Activated CD4-positive, alpha-beta T cell treated with anti-CD3 and anti-CD28 coated beads, Interleukin-2, amount 50 U/mL, for 1 hour (primary cell): ENCODE measurements around the gene PCDHGA7.
"Not testable (repeated sequence)": the region's sequence is repeated elsewhere in the genome, so short reads cannot be mapped to it uniquely, and the experiment has no call there.

Source experiments
- DNase-seq: peaks from one replicate; pipeline ENCODE4 v3.0.0-alpha.2; 2020

Gene PCDHGA7

GRCh38 chr5:141369994-141370848 is 12.3 kb upstream of the PCDHGA7 start, which contains the start of gene PCDHGB3:
Gene PCDHGB3, plus strand, starts transcription at chr5:141370242. Its CDS starts 153 bp downstream, at chr5:141370395.
- DNase-seq, result peak; percentile 36

GRCh38 chr5:141371572-141372475 is 10.7 kb upstream of the PCDHGA7 start:
- no peak for DNase-seq

- no peak for DNase-seq
Measured at GRCh38 chr5:141373673-141374317, 8.7 kb upstream of the PCDHGA7 start, which contains the start of gene PCDHGA6. Gene PCDHGA6, plus strand, starts transcription at chr5:141373891. Its CDS starts 193 bp downstream, at chr5:141374084.

GRCh38 chr5:141374627-141375026 is 7.9 kb upstream of the PCDHGA7 start:
- DNase-seq, result no peak

- DNase-seq, result not testable (repeated sequence)
Measured at GRCh38 chr5:141375444-141376155, 6.9 kb upstream of the PCDHGA7 start.

- DNase-seq, result no peak
Measured at GRCh38 chr5:141383345-141383744, 803 bp downstream of the PCDHGA7 start.

GRCh38 chr5:141384471-141385267 is 2.1 kb downstream of the PCDHGA7 start:
- no peak for DNase-seq

GRCh38 chr5:141387557-141388311 is 5.2 kb downstream of the PCDHGA7 start, which contains the start of gene PCDHGB4:
Gene PCDHGB4, plus strand, starts transcription at chr5:141387698. Its CDS starts 187 bp downstream, at chr5:141387885.
- not testable (repeated sequence) for DNase-seq

GRCh38 chr5:141388661-141389060 is 6.1 kb downstream of the PCDHGA7 start:
- no peak for DNase-seq

- no peak for DNase-seq
Measured at GRCh38 chr5:141389153-141390042, 6.9 kb downstream of the PCDHGA7 start.

GRCh38 chr5:141392429-141393198 is 10.1 kb downstream of the PCDHGA7 start, which contains the start of gene PCDHGA8:
Gene PCDHGA8, plus strand, starts transcription at chr5:141392633. Its CDS starts 181 bp downstream, at chr5:141392814.
- DNase-seq, result no peak

- DNase-seq, result no peak
Measured at GRCh38 chr5:141393267-141393666, 10.7 kb downstream of the PCDHGA7 start.

- not testable (repeated sequence) for DNase-seq
Measured at GRCh38 chr5:141394401-141395187, 12.1 kb downstream of the PCDHGA7 start.

GRCh38 chr5:141397756-141398551 is 15.4 kb downstream of the PCDHGA7 start, which contains the start of gene PCDHGB5:
Gene PCDHGB5, plus strand, starts transcription at chr5:141397947. Its CDS starts 181 bp downstream, at chr5:141398128.
- DNase-seq, result peak; percentile 25

GRCh38 chr5:141398608-141399007 is 16.1 kb downstream of the PCDHGA7 start:
- no peak for DNase-seq

- DNase-seq, result no peak
Measured at GRCh38 chr5:141399555-141400258, 17.2 kb downstream of the PCDHGA7 start.
